GM19238 (cell line): Measurements from ENCODE around the gene CFAP46.

Experiments used
- DNase-seq: peaks from one replicate; pipeline ENCODE4 v3.0.0; 2011; ENCODE audit warnings: low spot score; ENCODE audit not compliant: insufficient read length

CFAP46 gene

GRCh38 chr10:132882069-132882951, 60.1 kb downstream of the CFAP46 start:
- DNase-seq = no peak

- DNase-seq = no peak
Measured at GRCh38 chr10:132881186-132881920, 61.0 kb downstream of the CFAP46 start.

- no peak for DNase-seq
Measured at GRCh38 chr10:132880128-132880981, 62.0 kb downstream of the CFAP46 start.

GRCh38 chr10:132879408-132880127, 62.8 kb downstream of the CFAP46 start:
- no peak for DNase-seq

- DNase-seq = no peak
Measured at GRCh38 chr10:132878730-132879407, 63.5 kb downstream of the CFAP46 start.

GRCh38 chr10:132878091-132878729, 64.2 kb downstream of the CFAP46 start:
- DNase-seq = no peak

GRCh38 chr10:132877473-132877872, 64.9 kb downstream of the CFAP46 start:
- DNase-seq = no peak

GRCh38 chr10:132876993-132877431, 65.4 kb downstream of the CFAP46 start:
- no peak for DNase-seq

- DNase-seq = no peak
Measured at GRCh38 chr10:132876131-132876860, 66.1 kb downstream of the CFAP46 start.

- no peak for DNase-seq
Measured at GRCh38 chr10:132875435-132875834, 66.9 kb downstream of the CFAP46 start.

GRCh38 chr10:132873395-132873794, 69.0 kb downstream of the CFAP46 start:
- no peak for DNase-seq

- no peak for DNase-seq
Measured at GRCh38 chr10:132872658-132873057, 69.7 kb downstream of the CFAP46 start.

- DNase-seq = no peak
Measured at GRCh38 chr10:132870426-132870825, 71.9 kb downstream of the CFAP46 start.

GRCh38 chr10:132869621-132870020, 72.7 kb downstream of the CFAP46 start:
- DNase-seq = no peak

GRCh38 chr10:132868995-132869394, 73.4 kb downstream of the CFAP46 start:
- DNase-seq = no peak

GRCh38 chr10:132867801-132868644, 74.3 kb downstream of the CFAP46 start:
- no peak for DNase-seq

- no peak for DNase-seq
Measured at GRCh38 chr10:132866601-132867381, 75.6 kb downstream of the CFAP46 start.
